Esophagus squamous epithelium (tissue), 5 donors: ENCODE measurements around the gene VWA8. TPM values are rescaled to one million over a fixed set of nuclear protein-coding genes. Genes with fewer than 3 reads are reported as not detected.

Experiments
- DNase-seq: peaks from one replicate; lab custom pipeline; 2025; lab: John Stamatoyannopoulos, UW
- H3K27ac ChIP-seq, 4 donors: fragments of 200-600 bp; sonication (generic); one replicate each; pipeline ENCODE4 v1.5.1; 2016 to 2019; ENCODE audit warnings: mild to moderate bottlenecking in 1 of 4
- H3K27me3 ChIP-seq, 4 donors: fragments of 200-600 bp; sonication (generic); 1 replicate in 3 of 4; 2 replicates in 1 of 4; pipeline versions ENCODE4 v1.5.1 to v1.6.0; 2017 to 2021; ENCODE audit warnings: antibody characterized with exemption in 1 of 4
- H3K36me3 ChIP-seq, 3 donors: fragments of 200-600 bp; sonication (generic); one replicate each; pipeline ENCODE4 v1.5.1; 2016 to 2019
- H3K4me1 ChIP-seq, 3 donors: fragments of 200-600 bp; sonication (generic); one replicate each; pipeline ENCODE4 v1.5.1; 2017 to 2019
- H3K4me3 ChIP-seq, 4 donors: fragments of 200-600 bp; sonication (generic); 1 replicate in 3 of 4; 2 replicates in 1 of 4; pipeline ENCODE4 v1.5.1; 2016 to 2019; ENCODE audit warnings: mild to moderate bottlenecking in 2 of 4, moderate library complexity in 1 of 4
- H3K9me3 ChIP-seq, 3 donors: fragments of 200-600 bp; sonication (generic); one replicate each; pipeline ENCODE4 v1.5.1; 2016 to 2019
- CTCF ChIP-seq, 6 experiments: fragments of 450-650 bp in 4 of 6; fragments of 200-600 bp in 2 of 6; sonication (generic) in 2 of 6; IDR thresholded peaks; one replicate each; pipeline ENCODE4 v1.5.1; 2016 to 2019; ENCODE audit warnings: antibody characterized with exemption in 6 of 6, mild to moderate bottlenecking in 4 of 6, moderate library complexity in 4 of 6
- POLR2A ChIP-seq, 4 donors: fragments of 450-650 bp; IDR thresholded peaks; one replicate each; pipeline ENCODE4 v1.6.1; 2017; ENCODE audit warnings: antibody characterized with exemption in 4 of 4, mild to moderate bottlenecking in 4 of 4, moderate library complexity in 3 of 4
- WGBS, 2 donors: methylation state at CpG; one replicate each; pipeline ENCODE4 v1.1.5; 2018; 5-methylcytosine and 5-hydroxymethylcytosine counted together
- intact Hi-C: fragments of 100-400 bp; cut with DNase I; formaldehyde crosslinking; loops from one replicate; pipeline ENCODE4 v1.15.0; 2022
- total RNA-seq, 4 donors: library from RNA; depleted of rRNA; stranded (reverse); fragments of >200 nt; gene quantifications; one replicate each; pipeline ENCODE4 v1.1.0, GENCODE V29; 2016
- donor health status: DM: yes; HTN: yes; CAD: no.

The VWA8 gene
- total RNA-seq, 4 donors from 2014 or later, result 10.5 to 23.7 (median 17.3) TPM

DNA sequence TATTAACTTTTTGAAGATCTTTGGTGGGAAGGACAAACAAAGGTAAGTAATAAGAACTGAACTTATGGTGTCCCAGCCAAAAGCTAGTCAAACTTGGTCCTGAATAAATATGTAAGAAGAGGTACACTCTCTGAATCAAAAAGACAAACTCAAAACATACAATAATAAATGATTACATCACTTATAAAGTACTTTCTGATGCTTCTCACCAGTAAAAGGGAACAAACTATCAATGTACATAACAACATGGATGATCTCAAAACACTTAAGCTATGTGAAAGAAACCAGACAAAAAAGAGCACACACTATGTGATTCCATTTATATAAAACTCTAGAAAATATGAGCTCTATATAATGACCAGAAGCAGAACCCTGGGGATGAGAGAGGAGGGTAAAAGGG lies 138.3 kb downstream of the VWA8 start:
- H3K4me1 ChIP-seq, result peaks cover 0 to 7% (median 0%) of the 10 kb centered on the region in 3 donors
- intact Hi-C loops, result no loop called here

DNA sequence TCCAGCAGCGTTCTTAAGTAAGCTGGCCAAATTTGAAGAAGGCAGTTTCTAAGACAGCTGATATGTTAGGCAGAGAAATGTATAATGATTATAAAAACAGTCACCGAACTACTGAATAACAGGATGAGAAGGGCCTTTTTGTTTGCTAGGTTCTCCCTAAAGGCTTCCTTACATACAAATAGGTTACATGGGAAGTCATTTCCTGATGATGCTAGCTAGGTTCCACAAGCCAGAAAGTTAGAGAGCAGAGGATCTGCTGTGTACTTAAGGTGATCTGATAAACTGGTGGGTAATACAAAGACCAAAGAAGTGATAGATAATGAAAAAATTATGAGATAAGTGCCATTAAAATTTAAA lies 139.7 kb downstream of the VWA8 start:
- H3K27ac ChIP-seq, result no peak overlapping the region
- no peak for DNase-seq
- 74 to 81% methylated on average over 2 of the region's 2 CpGs for WGBS, 2 donors
- no peaks in the 10 kb centered on the region for H3K9me3 ChIP-seq
- TF ChIP-seq POLR2A (IDR thresholded peaks at IDR 0.05), result no peak
- H3K27me3 ChIP-seq, result no peaks in the 10 kb centered on the region
- no peaks in the 10 kb centered on the region for H3K4me1 ChIP-seq
- no peak overlapping the region for H3K4me3 ChIP-seq
- intact Hi-C loops, result no loop called here
- H3K36me3 ChIP-seq, result peaks cover 0 to 40% (median 0%) of the 10 kb centered on the region in 3 donors

More for the DNA sequence above, 138.3 kb downstream of the VWA8 start:
- Histone ChIP-seq H3K27ac (no peak overlapping the region), H3K9me3 (no peaks in the 10 kb centered on the region), H3K27me3 (no peaks in the 10 kb centered on the region), H3K36me3 (peaks cover 0 to 35% (median 0%) of the 10 kb centered on the region in 3 donors), H3K4me3 (no peak overlapping the region)
- TF ChIP-seq POLR2A (IDR thresholded peaks at IDR 0.05) (no peak), CTCF (IDR thresholded peaks at IDR 0.05) (no peak)
- no peak for DNase-seq

- no peak overlapping the region for H3K4me3 ChIP-seq
- 81 to 88% methylated on average over 1 of the region's 1 CpG for whole genome bisulfite sequencing, 2 donors
- H3K4me1 ChIP-seq, result no peaks in the 10 kb centered on the region
- H3K9me3 ChIP-seq, result no peaks in the 10 kb centered on the region
- no peaks in the 10 kb centered on the region for H3K27me3 ChIP-seq
- no peak for DNase-seq
- no peak overlapping the region for H3K27ac ChIP-seq
- intact Hi-C loops, result no loop called here
- peaks cover 0 to 45% (median 0%) of the 10 kb centered on the region in 3 donors for H3K36me3 ChIP-seq
- TF ChIP-seq CTCF (IDR thresholded peaks at IDR 0.05), result no peak
- no peak for TF ChIP-seq POLR2A (IDR thresholded peaks at IDR 0.05)
These were observed 140.2 kb downstream of the VWA8 start for GRCh38 chr13:41820581-41821237.

DNA sequence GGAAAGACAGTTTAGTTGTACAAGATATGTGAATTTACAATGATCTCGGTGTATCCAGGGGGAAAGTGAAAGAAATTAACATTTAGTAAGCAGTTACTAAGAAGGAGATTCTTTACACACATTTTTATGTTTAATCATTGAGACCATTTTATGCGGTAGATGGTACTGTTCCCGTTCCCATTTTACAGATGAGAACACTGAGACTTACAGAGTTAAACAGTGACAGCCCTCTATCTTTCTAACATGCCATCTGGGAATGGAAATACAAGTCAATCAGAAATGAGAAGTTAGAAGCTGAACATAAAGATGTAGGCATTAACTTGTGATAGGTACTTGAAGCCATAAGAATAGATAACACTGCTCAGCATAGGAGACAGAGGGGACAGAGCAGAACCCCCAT lies 144.9 kb downstream of the VWA8 start:
- 94 to 95% methylated on average over 3 of the region's 3 CpGs for WGBS, 2 donors
- Histone ChIP-seq H3K27me3 (no peaks in the 10 kb centered on the region), H3K4me1 (peaks cover 0 to 8% (median 0%) of the 10 kb centered on the region in 3 donors), H3K9me3 (no peaks in the 10 kb centered on the region), H3K36me3 (peaks cover 0 to 48% (median 0%) of the 10 kb centered on the region in 3 donors), H3K27ac (no peak overlapping the region), H3K4me3 (no peak overlapping the region)
- no peak for TF ChIP-seq CTCF (IDR thresholded peaks at IDR 0.05)
- TF ChIP-seq POLR2A (IDR thresholded peaks at IDR 0.05), result no peak
- DNase-seq, result no peak
- intact Hi-C loops, result no loop called here

DNA sequence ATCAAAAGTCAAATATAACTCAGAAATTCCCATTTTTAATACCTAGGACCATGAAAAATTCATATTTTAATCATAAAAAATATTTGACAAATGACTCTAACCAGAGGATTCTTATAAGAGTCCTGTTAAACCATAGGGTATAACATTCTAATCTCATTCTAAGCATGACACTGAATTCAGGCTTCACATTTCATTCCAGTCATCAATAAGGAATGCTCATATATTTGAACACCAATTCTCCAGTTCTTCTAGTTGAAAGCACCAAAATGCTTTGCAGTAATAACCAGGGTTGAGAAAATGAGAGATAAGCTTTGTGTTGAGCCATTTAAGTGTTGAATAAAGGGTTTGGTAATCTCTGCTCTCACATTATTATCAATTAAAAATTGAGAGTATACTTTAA lies 147.5 kb downstream of the VWA8 start:
- H3K4me1 ChIP-seq, result peaks cover 0 to 8% (median 0%) of the 10 kb centered on the region in 3 donors
- intact Hi-C loops, result no loop called here

More for the DNA sequence above, 147.5 kb downstream of the VWA8 start:
- no peak for DNase-seq
- no peak overlapping the region for H3K27ac ChIP-seq
- H3K36me3 ChIP-seq, result peaks cover 0 to 64% (median 0%) of the 10 kb centered on the region in 3 donors
- no peak for TF ChIP-seq CTCF (IDR thresholded peaks at IDR 0.05)
- TF ChIP-seq POLR2A (IDR thresholded peaks at IDR 0.05), result no peak
- no peaks in the 10 kb centered on the region for H3K9me3 ChIP-seq
- H3K4me3 ChIP-seq, result no peak overlapping the region
- no peaks in the 10 kb centered on the region for H3K27me3 ChIP-seq
